Measurements from ENCODE around the gene COG7.
A peak's percentile ranks its signal among the peaks of the same experiment; 100 is the strongest.
"Not testable (repeated sequence)": the region's sequence is repeated elsewhere in the genome, so short reads cannot be mapped to it uniquely, and the experiment has no call there.

COG7 gene

GRCh38 chr16:23452572-23453337, at the start of gene COG7:
Gene COG7, minus strand, starts transcription at chr16:23453189. Its CDS starts 195 bp downstream, at chr16:23452994.
- peak; percentile 95 for DNase-seq

GRCh38 chr16:23502466-23502865, 49.5 kb upstream of the COG7 start:
- DNase-seq: no peak

GRCh38 chr16:23501291-23501690, 48.3 kb upstream of the COG7 start:
- no peak for DNase-seq

GRCh38 chr16:23500862-23501225, 47.9 kb upstream of the COG7 start:
- DNase-seq: no peak

GRCh38 chr16:23500212-23500861, 47.3 kb upstream of the COG7 start:
- no peak for DNase-seq

- DNase-seq: no peak
Observed at GRCh38 chr16:23499801-23500200, 46.8 kb upstream of the COG7 start.

- no peak for DNase-seq
Observed at GRCh38 chr16:23498863-23499262, 45.9 kb upstream of the COG7 start.

- DNase-seq: no peak
Observed at GRCh38 chr16:23497543-23497868, 44.5 kb upstream of the COG7 start.

- DNase-seq: no peak
Observed at GRCh38 chr16:23496821-23497542, 44.0 kb upstream of the COG7 start.

- no peak for DNase-seq
Observed at GRCh38 chr16:23495671-23496070, 42.7 kb upstream of the COG7 start.

- DNase-seq: no peak
Observed at GRCh38 chr16:23494188-23494587, 41.2 kb upstream of the COG7 start.

GRCh38 chr16:23491490-23492391, 38.8 kb upstream of the COG7 start:
- no peak for DNase-seq

GRCh38 chr16:23486480-23486879, 33.5 kb upstream of the COG7 start:
- no peak for DNase-seq

- DNase-seq: no peak
Observed at GRCh38 chr16:23485841-23486240, 32.9 kb upstream of the COG7 start.

GRCh38 chr16:23485257-23485614, 32.2 kb upstream of the COG7 start:
- no peak for DNase-seq

- no peak for DNase-seq
Observed at GRCh38 chr16:23484510-23485256, 31.7 kb upstream of the COG7 start.

GRCh38 chr16:23483492-23483891, 30.5 kb upstream of the COG7 start:
- DNase-seq: not testable (repeated sequence)

- DNase-seq: no peak
Observed at GRCh38 chr16:23482778-23483177, 29.8 kb upstream of the COG7 start.

GRCh38 chr16:23480257-23480656, 27.3 kb upstream of the COG7 start:
- DNase-seq: no peak

- DNase-seq: no peak
Observed at GRCh38 chr16:23479138-23479537, 26.1 kb upstream of the COG7 start.

GRCh38 chr16:23478566-23478965, 25.6 kb upstream of the COG7 start:
- DNase-seq: no peak

GRCh38 chr16:23476289-23476688, 23.3 kb upstream of the COG7 start:
- no peak for DNase-seq

Data from right hindlimb (tissue), 1 donor.